SK-N-SH treated with all-trans-retinoic acid at 6 μM for 48 hours (cell line): ENCODE results near the gene PTPRD.

Source experiments
- ATAC-seq: fragments of 200-7000 bp; cut with Tn5 transposase; 3 replicates; pipeline ENCODE4 v1.9.1; 2020; ENCODE audit warnings: mild to moderate bottlenecking, moderate library complexity
- ARNTL ChIP-seq: fragments of 450-650 bp; formaldehyde crosslinking; IDR thresholded peaks from 2 replicates; pipeline ENCODE4 v1.5.0; 2020; ENCODE audit warnings: low read depth, mild to moderate bottlenecking, moderate library complexity, borderline replicate concordance
- BACH2 ChIP-seq: fragments of 250-450 bp; sonication (Bioruptor Pico); IDR thresholded peaks from 2 replicates; pipeline ENCODE4 v1.9.0; 2021; ENCODE audit warnings: mild to moderate bottlenecking, borderline replicate concordance
- CSDC2 ChIP-seq: fragments of 250-450 bp; sonication (Bioruptor Pico); IDR thresholded peaks from 2 replicates; pipeline ENCODE4 v1.5.0; 2020; ENCODE audit warnings: mild to moderate bottlenecking, moderate library complexity
- ESRRG ChIP-seq: fragments of 250-450 bp; sonication (Bioruptor Pico); IDR thresholded peaks from 2 replicates; pipeline ENCODE4 v1.6.1; 2021; ENCODE audit warnings: mild to moderate bottlenecking
- GLIS3 ChIP-seq: fragments of 250-450 bp; sonication (Bioruptor Pico); IDR thresholded peaks from 2 replicates; pipeline ENCODE4 v1.5.0; 2020; ENCODE audit warnings: mild to moderate bottlenecking, moderate library complexity
- OSR1 ChIP-seq: fragments of 250-450 bp; sonication (Bioruptor Pico); IDR thresholded peaks from 2 replicates; pipeline ENCODE4 v1.8.0; 2022; ENCODE audit warnings: moderate library complexity, mild to moderate bottlenecking, inconsistent platforms
- PPARA ChIP-seq: fragments of 250-450 bp; sonication (Bioruptor Pico); IDR thresholded peaks from 2 replicates; pipeline ENCODE4 v1.5.0; 2020; ENCODE audit warnings: mild to moderate bottlenecking, borderline replicate concordance
- RARB ChIP-seq: fragments of 250-450 bp; sonication (Bioruptor Pico); IDR thresholded peaks from 2 replicates; pipeline ENCODE4 v1.8.0; 2021; ENCODE audit warnings: mild to moderate bottlenecking, moderate library complexity
- SNAI2 ChIP-seq: fragments of 250-450 bp; sonication (Bioruptor Pico); IDR thresholded peaks from 2 replicates; pipeline ENCODE4 v1.5.0; 2020; ENCODE audit warnings: mild to moderate bottlenecking, moderate library complexity
- TCF4 ChIP-seq: fragments of 250-450 bp; sonication (Bioruptor Pico); IDR thresholded peaks from 2 replicates; pipeline ENCODE4 v1.8.0; 2021; ENCODE audit warnings: mild to moderate bottlenecking, moderate library complexity, borderline replicate concordance
- TOX ChIP-seq: fragments of 250-450 bp; sonication (Bioruptor Pico); IDR thresholded peaks from 2 replicates; pipeline ENCODE4 v1.8.0; 2021; ENCODE audit warnings: mild to moderate bottlenecking, moderate library complexity, borderline replicate concordance
- ZC3H10 ChIP-seq: fragments of 250-450 bp; sonication (Bioruptor Pico); IDR thresholded peaks from 2 replicates; pipeline ENCODE4 v1.5.1; 2021; ENCODE audit warnings: mild to moderate bottlenecking, moderate library complexity
- ZFP30 ChIP-seq: fragments of 450-650 bp; formaldehyde crosslinking; IDR thresholded peaks from 2 replicates; pipeline ENCODE4 v1.5.0; 2022; ENCODE audit warnings: mild to moderate bottlenecking, moderate library complexity
- ZNF8 ChIP-seq: fragments of 450-650 bp; formaldehyde crosslinking; IDR thresholded peaks from 2 replicates; pipeline ENCODE4 v1.5.0; 2020; ENCODE audit warnings: mild to moderate bottlenecking, moderate library complexity
- TF ChIP-seq, protein P1 (sequence below): fragments of 250-450 bp; sonication (Bioruptor Pico); IDR thresholded peaks from 2 replicates; pipeline ENCODE4 v1.8.0; 2021; ENCODE audit warnings: low read depth, mild to moderate bottlenecking, moderate library complexity, borderline replicate concordance
- TF ChIP-seq, protein P2 (sequence below): fragments of 250-450 bp; sonication (Bioruptor Pico); IDR thresholded peaks from 2 replicates; pipeline ENCODE4 v1.5.1; 2021; ENCODE audit warnings: mild to moderate bottlenecking, moderate library complexity
- TF ChIP-seq, protein P3 (sequence below): fragments of 250-450 bp; sonication (Bioruptor Pico); IDR thresholded peaks from 2 replicates; pipeline ENCODE4 v1.8.0; 2020; ENCODE audit warnings: mild to moderate bottlenecking, moderate library complexity, borderline replicate concordance
- TF ChIP-seq, protein P4 (sequence below): fragments of 250-450 bp; sonication (Bioruptor Pico); IDR thresholded peaks from 2 replicates; pipeline ENCODE4 v1.5.0; 2020; ENCODE audit warnings: mild to moderate bottlenecking, moderate library complexity
- TF ChIP-seq, protein P5 (sequence below): fragments of 250-450 bp; sonication (Bioruptor Pico); IDR thresholded peaks from 2 replicates; pipeline ENCODE4 v1.5.1; 2020; ENCODE audit warnings: low read depth, mild to moderate bottlenecking, moderate library complexity

The PTPRD gene

DNA sequence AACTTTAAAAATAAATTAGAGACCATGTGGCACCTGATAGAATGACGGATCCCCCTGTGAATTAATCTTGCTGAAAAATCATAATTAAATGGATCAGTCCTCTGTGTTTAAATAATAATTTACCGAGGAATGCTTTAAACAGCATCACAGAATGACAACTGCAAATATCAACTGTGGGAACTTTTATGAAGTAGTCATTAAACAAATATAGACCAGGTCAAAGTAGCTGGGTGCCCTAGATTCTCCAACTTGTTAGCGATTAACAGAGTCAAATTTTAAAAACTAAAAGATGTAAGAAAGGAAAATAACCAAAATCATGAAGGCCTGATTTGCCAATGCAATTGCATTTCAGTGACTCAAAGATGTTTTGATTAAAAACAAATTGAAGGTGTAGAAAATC is 933.4 kb downstream of the PTPRD start:
- no peak for TF ChIP-seq OSR1 (CRISPR knock-in tag)
- no peak for TF ChIP-seq ZNF8 (CRISPR knock-in tag)
- TF ChIP-seq ZFP30 (CRISPR knock-in tag) = no peak
- no peak for TF ChIP-seq RARB (CRISPR knock-in tag)
- no peak for TF ChIP-seq ESRRG (CRISPR knock-in tag)
- no peak for TF ChIP-seq TOX
- TF ChIP-seq, protein P1, sequence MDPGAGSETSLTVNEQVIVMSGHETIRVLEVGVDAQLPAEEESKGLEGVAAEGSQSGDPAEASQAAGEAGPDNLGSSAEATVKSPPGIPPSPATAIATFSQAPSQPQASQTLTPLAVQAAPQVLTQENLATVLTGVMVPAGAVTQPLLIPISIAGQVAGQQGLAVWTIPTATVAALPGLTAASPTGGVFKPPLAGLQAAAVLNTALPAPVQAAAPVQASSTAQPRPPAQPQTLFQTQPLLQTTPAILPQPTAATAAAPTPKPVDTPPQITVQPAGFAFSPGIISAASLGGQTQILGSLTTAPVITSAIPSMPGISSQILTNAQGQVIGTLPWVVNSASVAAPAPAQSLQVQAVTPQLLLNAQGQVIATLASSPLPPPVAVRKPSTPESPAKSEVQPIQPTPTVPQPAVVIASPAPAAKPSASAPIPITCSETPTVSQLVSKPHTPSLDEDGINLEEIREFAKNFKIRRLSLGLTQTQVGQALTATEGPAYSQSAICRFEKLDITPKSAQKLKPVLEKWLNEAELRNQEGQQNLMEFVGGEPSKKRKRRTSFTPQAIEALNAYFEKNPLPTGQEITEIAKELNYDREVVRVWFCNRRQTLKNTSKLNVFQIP (CRISPR knock-in tag) = no peak
- TF ChIP-seq, protein P2, sequence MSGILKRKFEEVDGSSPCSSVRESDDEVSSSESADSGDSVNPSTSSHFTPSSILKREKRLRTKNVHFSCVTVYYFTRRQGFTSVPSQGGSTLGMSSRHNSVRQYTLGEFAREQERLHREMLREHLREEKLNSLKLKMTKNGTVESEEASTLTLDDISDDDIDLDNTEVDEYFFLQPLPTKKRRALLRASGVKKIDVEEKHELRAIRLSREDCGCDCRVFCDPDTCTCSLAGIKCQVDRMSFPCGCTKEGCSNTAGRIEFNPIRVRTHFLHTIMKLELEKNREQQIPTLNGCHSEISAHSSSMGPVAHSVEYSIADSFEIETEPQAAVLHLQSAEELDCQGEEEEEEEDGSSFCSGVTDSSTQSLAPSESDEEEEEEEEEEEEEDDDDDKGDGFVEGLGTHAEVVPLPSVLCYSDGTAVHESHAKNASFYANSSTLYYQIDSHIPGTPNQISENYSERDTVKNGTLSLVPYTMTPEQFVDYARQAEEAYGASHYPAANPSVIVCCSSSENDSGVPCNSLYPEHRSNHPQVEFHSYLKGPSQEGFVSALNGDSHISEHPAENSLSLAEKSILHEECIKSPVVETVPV (CRISPR knock-in tag) = no peak
- no peak for TF ChIP-seq ARNTL (CRISPR knock-in tag)
- no peak for ATAC-seq

DNA sequence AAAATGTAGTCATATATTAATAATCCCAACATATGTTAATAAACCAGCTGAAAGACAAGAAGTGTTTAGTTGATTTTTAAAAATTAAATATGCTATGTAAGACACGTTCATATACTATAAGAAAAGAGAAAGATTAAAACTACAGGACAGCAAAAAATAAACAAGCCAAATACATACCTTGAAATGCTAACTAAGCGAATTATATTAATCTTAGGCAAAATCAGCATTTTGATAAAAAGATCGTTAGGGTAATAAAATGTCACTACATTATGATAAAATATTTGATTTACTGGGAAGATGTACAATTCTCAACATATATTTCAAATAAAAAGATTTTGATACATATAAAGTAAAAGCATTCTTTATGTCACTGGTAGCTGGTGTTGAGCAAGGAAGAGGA is 938.3 kb downstream of the PTPRD start:
- ATAC-seq = no peak
- TF ChIP-seq TOX (no peak), ESRRG (CRISPR knock-in tag) (no peak), RARB (CRISPR knock-in tag) (no peak), BACH2 (no peak), ARNTL (CRISPR knock-in tag) (no peak), PPARA (CRISPR knock-in tag) (no peak), TCF4 (no peak), ZFP30 (CRISPR knock-in tag) (no peak), GLIS3 (CRISPR knock-in tag) (no peak), CSDC2 (CRISPR knock-in tag) (no peak)
- TF ChIP-seq, protein P3, sequence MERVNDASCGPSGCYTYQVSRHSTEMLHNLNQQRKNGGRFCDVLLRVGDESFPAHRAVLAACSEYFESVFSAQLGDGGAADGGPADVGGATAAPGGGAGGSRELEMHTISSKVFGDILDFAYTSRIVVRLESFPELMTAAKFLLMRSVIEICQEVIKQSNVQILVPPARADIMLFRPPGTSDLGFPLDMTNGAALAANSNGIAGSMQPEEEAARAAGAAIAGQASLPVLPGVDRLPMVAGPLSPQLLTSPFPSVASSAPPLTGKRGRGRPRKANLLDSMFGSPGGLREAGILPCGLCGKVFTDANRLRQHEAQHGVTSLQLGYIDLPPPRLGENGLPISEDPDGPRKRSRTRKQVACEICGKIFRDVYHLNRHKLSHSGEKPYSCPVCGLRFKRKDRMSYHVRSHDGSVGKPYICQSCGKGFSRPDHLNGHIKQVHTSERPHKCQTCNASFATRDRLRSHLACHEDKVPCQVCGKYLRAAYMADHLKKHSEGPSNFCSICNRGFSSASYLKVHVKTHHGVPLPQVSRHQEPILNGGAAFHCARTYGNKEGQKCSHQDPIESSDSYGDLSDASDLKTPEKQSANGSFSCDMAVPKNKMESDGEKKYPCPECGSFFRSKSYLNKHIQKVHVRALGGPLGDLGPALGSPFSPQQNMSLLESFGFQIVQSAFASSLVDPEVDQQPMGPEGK = no peak
- TF ChIP-seq, protein P4, sequence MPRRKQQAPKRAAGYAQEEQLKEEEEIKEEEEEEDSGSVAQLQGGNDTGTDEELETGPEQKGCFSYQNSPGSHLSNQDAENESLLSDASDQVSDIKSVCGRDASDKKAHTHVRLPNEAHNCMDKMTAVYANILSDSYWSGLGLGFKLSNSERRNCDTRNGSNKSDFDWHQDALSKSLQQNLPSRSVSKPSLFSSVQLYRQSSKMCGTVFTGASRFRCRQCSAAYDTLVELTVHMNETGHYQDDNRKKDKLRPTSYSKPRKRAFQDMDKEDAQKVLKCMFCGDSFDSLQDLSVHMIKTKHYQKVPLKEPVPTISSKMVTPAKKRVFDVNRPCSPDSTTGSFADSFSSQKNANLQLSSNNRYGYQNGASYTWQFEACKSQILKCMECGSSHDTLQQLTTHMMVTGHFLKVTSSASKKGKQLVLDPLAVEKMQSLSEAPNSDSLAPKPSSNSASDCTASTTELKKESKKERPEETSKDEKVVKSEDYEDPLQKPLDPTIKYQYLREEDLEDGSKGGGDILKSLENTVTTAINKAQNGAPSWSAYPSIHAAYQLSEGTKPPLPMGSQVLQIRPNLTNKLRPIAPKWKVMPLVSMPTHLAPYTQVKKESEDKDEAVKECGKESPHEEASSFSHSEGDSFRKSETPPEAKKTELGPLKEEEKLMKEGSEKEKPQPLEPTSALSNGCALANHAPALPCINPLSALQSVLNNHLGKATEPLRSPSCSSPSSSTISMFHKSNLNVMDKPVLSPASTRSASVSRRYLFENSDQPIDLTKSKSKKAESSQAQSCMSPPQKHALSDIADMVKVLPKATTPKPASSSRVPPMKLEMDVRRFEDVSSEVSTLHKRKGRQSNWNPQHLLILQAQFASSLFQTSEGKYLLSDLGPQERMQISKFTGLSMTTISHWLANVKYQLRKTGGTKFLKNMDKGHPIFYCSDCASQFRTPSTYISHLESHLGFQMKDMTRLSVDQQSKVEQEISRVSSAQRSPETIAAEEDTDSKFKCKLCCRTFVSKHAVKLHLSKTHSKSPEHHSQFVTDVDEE = no peak
- TF ChIP-seq, protein P1 (CRISPR knock-in tag) = no peak
- TF ChIP-seq, protein P2 (CRISPR knock-in tag) = no peak

DNA sequence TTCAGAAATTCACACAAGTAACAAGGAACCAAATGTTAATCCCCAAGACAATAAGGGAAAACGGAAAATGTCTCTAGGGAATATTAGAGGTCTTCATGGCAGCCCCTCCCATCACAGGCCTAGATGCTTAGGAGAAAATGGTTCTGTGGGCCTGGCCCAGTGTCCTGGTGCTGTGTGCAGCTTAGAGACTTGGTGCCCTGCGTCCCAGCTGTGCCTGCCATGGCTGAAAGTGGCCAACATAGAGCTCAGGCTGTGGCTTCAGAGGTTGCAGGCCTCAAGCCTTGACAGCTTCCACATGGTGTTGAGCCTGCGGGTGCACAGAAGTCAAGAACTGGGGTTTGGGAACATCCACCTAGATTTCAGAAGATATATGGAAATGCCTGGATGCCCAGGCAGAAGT is 942.3 kb downstream of the PTPRD start:
- TF ChIP-seq, protein P1 (CRISPR knock-in tag) = no peak
- TF ChIP-seq SNAI2 = no peak
- TF ChIP-seq BACH2 = no peak
- no peak for TF ChIP-seq CSDC2 (CRISPR knock-in tag)
- no peak for TF ChIP-seq ZC3H10 (CRISPR knock-in tag)
- TF ChIP-seq ZNF8 (CRISPR knock-in tag) = no peak
- TF ChIP-seq, protein P5, sequence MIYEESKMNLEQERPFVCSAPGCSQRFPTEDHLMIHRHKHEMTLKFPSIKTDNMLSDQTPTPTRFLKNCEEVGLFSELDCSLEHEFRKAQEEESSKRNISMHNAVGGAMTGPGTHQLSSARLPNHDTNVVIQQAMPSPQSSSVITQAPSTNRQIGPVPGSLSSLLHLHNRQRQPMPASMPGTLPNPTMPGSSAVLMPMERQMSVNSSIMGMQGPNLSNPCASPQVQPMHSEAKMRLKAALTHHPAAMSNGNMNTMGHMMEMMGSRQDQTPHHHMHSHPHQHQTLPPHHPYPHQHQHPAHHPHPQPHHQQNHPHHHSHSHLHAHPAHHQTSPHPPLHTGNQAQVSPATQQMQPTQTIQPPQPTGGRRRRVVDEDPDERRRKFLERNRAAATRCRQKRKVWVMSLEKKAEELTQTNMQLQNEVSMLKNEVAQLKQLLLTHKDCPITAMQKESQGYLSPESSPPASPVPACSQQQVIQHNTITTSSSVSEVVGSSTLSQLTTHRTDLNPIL (CRISPR knock-in tag) = no peak
- no peak for TF ChIP-seq GLIS3 (CRISPR knock-in tag)
- TF ChIP-seq TOX = no peak
- no peak for TF ChIP-seq RARB (CRISPR knock-in tag)
- TF ChIP-seq, protein P4 = no peak
- no peak for ATAC-seq
